DOHH2 (cell line): ENCODE data around the gene TRIM37.

Experiments used
- EZH2phosphoT487 ChIP-seq: fragments of 200-600 bp; sonication (generic); IDR thresholded peaks from 2 replicates; pipeline ENCODE4 v1.6.1; 2017; ENCODE audit warnings: borderline replicate concordance, mild to moderate bottlenecking, antibody characterized with exemption, low read length, moderate library complexity, mixed read lengths
- TF ChIP-seq, protein P1 (sequence below): fragments of 200-600 bp; sonication (generic); IDR thresholded peaks from one replicate; pipeline ENCODE4 v1.5.1; 2014; ENCODE audit warnings: antibody characterized with exemption, mild to moderate bottlenecking, low read depth, low read length; ENCODE audit not compliant: poor library complexity, severe bottlenecking

DNA sequence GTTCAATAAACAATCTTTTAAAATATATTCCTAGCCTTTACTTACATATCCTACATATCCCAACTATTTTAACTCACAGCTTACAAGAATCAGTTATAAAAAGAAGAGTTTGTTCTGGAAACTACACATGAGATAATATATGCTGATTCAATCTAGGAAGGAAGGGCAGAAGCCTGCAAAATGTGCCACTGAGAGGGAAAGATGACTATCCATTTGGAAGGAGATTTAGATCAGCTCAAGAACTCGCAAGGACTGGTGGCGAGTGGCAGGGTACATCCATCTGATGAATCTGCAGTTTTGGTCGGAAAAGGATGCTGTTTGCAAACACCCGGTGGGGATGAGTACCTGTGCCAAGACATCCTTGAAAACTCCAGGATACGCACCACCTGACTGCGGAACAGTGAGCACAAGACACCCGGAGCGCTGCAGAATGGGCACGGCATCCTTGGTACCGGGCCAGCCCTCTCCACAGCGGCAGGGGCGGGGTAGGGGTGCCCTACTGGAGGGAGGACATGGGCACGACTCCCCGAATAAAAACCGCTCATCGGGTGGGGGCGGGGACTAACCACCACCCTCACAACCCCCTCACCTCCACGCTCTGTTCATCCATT is 723 bp downstream of the TRIM37 start:
- TF ChIP-seq, protein P1, sequence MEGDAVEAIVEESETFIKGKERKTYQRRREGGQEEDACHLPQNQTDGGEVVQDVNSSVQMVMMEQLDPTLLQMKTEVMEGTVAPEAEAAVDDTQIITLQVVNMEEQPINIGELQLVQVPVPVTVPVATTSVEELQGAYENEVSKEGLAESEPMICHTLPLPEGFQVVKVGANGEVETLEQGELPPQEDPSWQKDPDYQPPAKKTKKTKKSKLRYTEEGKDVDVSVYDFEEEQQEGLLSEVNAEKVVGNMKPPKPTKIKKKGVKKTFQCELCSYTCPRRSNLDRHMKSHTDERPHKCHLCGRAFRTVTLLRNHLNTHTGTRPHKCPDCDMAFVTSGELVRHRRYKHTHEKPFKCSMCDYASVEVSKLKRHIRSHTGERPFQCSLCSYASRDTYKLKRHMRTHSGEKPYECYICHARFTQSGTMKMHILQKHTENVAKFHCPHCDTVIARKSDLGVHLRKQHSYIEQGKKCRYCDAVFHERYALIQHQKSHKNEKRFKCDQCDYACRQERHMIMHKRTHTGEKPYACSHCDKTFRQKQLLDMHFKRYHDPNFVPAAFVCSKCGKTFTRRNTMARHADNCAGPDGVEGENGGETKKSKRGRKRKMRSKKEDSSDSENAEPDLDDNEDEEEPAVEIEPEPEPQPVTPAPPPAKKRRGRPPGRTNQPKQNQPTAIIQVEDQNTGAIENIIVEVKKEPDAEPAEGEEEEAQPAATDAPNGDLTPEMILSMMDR, result no peak
- no peak for TF ChIP-seq EZH2phosphoT487
